Activated CD4-positive, alpha-beta T cell treated with anti-CD3 and anti-CD28 coated beads, Interleukin-2, Interleukin-4, amounts not matched to agents 100 ng/mL and 50 ng/mL, durations not matched to agents 16 hours and 8 hours (primary cell): ENCODE measurements around the gene STAT6.
A peak's percentile ranks its signal among the peaks of the same experiment; 100 is the strongest.

Source experiments
- DNase-seq: peaks from one replicate; pipeline ENCODE4 v3.0.0-alpha.2; 2020; ENCODE audit warnings: low spot score

STAT6 gene

DNA sequence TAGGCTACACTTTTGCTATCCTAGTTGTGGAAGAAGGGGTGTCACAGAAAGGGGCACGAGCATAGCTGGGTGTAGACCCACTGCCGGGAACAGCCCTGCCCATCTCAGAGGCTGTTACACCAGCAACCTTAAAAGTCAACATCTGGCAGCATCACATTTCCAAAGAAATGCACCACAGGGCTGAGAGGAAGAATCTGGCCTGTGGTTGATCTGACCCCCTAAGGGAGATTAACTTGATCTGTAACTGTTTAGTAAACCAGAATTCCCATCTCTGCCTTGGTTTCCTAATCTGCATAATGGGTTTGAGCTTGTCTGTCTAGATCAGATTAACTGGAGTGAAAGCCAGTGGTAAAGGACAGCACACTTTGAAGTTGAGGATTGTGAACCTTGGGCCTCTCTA lies 34.9 kb upstream of the STAT6 start:
- no peak for DNase-seq

DNA sequence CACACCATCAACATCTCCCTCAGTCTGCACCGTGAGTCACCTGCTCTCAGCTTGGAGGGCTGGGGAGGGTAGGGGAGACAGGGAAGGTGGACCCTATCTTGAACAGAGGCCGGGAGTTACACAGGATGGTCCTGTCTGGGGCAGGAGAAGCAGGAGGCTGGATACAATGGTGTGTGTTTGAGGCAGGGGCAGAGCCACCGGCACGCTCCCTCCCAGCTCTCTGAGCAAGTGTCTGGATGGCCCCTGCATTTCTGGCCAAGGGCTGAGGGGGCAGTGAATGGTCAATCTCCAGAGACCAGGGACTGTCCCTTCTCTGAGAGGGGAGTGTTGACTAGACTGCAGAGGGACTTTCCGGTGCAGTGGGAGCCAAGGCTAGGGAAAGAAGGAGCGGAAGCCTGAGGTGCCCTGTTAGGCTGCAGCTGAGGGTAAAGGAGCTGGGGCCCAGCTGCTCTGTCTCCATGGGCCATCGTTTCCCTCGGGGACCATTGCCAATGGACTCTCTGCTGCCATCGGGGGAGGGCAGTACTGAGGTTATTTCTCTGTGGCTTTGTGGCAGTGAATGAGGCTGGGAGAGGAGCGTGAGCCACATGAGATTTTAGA lies 34.4 kb upstream of the STAT6 start:
- DNase-seq, result no peak

DNA sequence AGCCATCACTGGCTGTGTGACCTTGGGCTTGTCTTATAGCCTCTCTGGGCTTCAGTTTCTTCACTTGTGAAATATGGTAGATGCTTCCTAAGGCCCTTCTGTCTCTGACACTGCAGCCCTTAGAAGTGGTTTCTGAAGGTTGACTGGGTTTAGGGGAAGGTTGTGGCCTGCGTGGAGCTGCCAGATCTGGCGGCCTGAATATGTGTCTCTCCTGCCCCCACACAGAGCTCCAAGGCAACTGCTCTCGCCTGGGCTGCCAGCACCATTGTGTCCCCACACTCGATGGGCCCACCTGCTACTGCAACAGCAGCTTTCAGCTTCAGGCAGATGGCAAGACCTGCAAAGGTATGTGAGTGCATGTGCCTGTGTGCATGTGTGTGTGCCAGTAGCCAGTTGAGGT lies 32.3 kb upstream of the STAT6 start:
- no peak for DNase-seq

DNA sequence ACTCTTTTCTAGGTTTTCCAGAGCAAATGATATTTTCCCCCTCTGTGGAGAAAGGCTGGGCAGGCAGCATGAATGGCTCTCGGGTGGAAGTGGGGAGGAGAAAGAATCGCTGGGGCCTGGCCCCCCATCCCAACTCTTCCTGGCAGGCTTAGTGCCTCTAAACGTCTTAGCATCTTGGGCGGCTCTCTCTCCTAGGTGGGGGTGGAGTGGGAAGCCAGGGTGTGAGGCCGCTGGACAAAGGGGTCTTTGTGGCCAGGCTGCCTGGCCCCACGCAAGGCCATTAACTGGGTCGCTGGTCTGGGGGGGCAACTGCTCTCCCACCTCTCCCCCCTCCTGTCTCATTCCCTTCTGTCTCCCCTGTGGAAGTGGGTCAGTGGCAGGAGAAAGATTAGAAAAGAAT lies 31.6 kb upstream of the STAT6 start:
- DNase-seq, result no peak

DNA sequence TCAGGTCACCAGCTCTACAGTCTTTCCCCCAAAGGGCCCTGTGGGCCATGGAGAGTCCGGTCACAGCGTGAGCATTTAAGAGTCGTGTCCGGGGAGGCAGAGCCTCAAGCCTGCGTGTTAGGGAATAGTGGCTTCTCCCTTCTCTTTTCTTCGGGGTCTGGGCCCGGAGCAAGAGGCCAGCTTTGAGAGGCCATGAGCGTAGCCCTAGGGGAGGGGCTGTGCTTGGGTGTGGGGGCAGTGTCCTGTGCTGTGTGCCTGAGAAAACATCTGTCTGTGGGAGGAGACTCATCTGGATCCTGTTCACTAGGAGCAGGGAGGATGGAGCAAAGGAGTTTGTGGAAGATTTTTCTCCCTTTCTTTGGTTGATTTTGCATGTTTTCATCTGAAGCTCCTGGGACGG lies 31.0 kb upstream of the STAT6 start:
- DNase-seq, result no peak

DNA sequence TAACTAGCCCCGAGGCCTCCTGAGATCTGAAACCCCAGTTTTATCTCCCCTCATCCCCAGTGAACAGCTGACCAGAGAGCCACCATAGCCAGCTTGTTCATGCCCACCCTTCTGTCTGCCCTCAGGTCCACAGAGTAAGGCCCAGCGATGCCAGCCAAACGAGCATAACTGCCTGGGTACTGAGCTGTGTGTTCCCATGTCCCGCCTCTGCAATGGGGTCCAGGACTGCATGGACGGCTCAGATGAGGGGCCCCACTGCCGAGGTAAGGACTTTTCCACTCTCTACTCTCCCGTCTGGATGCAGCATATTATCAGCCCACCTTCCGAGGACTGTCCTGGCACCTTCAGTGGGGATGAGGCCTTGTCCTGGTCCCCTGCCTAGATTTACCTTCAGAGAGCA lies 30.1 kb upstream of the STAT6 start:
- no peak for DNase-seq

DNA sequence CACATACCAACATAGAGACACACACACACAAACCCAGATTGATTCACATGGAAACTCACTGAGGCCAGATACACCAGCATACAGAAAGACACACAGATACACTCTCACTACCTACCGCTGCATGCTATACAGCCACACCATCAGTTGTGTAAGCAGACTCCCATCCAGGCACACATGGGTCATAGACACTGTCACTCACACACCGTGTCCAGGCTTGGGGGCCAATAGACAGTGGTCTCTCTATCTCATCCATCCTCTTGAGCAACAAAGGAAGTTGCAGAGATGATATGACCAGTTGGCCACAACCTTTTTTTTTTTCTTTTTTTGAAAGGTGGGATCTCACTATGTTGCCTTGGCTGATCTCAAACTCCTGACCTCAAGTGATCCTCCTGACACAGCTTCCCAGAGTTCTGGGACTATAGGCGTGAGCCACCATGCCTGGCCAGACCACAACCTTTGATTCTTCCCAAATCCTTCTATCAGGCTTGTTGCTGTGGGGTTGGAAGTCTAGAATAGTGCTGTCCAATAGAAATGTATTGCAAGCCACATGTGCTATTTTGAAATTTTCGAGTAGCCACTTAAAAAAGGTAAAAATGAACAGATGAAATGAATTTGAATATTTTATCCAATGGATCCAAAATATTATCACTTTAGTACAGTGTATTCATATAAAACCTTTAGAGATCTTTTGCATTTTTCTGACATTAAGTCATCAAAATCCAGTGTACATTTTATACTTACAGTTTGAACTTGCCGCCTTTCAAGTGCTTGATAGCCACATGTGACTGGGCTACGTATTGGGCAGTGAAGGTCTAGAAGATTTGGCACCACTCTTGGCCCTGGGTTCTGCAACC lies 28.9 kb upstream of the STAT6 start:
- no peak for DNase-seq

DNA sequence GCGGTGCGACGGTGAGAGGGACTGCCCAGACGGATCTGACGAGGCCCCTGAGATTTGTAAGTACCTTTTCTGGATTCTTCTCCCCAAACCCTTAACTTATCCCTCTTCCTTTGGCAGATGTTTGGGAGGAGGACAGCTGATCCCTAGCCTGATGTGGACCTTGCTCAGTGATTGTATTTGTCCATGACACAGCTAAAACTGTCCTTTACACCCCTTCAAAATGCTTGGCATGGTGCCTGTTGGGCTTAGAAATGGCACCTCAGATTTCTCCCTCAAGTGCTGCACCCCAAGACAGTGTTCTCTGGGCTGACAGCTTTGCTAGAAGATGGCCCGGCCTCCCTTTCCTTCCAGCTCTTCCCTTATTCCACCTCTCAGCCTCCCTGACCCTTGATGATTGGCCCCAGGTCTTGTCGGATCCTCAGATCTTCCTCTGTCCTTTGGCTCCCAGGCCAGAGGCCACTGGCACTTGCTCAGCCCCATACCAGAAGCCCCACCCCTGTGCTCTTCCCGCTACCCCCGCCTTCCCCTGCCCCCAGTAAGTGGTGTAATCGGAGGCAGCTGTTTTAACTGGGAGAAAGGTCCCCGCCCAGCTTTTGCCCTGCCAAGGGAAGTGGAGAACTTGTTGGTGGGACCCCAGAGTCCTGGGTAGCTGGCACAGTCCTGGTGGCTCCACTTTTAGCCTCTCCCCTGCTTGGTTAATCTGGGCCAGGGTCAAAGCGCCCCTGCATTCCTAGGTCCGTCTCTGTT lies 27.5 kb upstream of the STAT6 start:
- no peak for DNase-seq

DNA sequence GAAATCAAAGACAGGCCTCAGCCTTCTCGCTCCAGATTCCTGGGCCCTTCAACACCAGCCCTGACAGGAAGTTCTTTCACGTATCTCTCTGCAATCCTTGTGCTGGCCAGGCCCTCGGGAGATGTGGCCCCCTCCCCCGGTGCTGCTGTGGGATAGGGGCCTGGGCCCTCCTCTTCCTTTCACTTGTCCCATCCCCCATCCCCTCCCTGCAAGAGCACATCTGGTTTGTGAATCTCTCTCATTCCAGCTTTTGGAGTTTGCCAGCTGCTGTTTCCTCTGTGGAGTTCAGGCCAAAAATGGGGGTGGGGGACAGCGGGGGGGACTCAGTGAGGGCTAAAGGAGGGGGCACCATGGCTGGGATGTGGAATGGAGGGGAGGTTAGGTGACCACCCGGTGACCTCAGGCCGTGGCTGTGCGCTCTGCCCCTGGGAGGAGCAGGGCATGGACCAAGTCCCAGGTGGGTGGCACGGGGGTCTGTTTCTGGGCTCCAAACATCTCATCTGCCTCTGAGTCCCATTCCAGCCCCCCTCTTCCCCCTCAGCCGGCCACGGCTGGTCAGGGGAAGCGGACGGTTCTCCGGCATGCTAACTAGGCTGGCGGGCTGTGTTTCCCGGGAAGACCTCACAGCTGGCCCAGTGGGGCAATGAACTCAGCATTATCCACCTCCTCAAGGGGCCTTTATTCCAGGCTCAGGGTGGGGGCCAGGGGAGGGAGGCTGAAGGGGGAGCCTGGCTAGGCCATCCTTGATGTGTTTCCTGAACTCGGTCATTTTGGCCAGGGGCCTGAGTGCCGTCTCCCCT lies 24.6 kb upstream of the STAT6 start:
- DNase-seq, result no peak

DNA sequence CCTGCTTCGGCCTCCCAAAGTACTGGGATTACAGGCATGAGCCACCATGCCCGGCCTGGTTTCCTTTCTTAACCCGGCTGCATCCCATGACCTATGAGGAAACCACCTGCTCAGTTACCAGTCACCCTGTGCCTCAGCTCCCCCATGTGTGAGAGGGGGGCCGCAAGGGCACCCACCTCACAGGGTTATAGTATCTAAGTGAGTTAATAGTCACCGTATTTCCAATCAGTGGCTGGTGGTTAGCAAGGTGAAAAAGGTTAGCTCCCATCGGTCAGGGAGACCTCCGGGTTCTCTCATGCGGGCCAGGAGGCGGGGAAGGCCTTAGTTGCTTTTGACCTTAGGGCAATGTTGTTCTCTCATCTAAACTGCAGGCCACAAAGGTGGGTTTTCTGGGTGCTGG lies 23.8 kb upstream of the STAT6 start:
- DNase-seq, result no peak

DNA sequence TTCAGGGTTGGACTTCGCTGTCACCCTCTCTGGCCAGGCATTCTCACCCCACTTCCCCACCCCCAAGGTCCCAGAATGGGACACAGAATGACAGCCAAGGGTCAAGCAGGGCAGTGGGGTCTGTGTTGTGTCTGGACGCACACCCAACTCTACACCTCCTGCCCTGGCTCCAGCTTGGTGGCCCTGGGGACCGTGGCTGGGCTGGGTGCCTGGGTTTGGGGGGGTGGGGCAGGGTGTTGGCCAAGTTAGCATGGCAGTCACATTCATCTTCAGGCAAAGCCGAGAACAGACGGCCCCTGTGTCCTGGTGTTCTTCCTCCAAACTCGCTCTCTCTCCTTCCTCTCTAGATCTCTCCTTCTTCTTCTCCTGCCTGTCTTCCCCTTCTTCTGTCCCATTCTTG lies 22.8 kb upstream of the STAT6 start:
- DNase-seq, result no peak

DNA sequence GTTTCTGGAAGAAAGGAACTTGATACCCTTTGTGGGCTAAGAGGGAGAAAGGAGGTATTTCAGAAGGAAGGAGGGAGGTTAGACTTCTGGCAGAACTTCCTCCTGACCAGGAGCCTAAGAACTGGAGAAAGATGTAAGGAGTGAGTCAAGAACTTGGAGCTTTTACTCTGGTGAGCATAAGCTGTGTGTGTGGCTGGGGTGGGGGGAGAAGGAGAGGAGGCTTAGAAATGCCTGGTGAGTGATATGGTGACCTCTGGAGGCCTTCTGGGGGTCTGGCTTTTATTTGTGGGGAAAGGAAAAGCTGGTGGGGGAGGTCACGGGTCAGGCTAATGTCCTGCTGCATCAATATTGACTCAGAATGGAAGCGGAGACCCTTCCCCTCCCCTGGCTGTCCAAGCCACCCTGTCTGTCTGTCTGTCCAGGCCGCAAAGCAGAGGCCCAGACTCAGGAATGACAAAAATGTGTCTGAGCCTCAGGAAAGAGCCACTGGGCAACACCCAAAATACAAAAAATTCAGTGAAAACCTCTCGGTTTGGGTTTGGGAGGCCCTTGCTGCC lies 21.9 kb upstream of the STAT6 start:
- no peak for DNase-seq

DNA sequence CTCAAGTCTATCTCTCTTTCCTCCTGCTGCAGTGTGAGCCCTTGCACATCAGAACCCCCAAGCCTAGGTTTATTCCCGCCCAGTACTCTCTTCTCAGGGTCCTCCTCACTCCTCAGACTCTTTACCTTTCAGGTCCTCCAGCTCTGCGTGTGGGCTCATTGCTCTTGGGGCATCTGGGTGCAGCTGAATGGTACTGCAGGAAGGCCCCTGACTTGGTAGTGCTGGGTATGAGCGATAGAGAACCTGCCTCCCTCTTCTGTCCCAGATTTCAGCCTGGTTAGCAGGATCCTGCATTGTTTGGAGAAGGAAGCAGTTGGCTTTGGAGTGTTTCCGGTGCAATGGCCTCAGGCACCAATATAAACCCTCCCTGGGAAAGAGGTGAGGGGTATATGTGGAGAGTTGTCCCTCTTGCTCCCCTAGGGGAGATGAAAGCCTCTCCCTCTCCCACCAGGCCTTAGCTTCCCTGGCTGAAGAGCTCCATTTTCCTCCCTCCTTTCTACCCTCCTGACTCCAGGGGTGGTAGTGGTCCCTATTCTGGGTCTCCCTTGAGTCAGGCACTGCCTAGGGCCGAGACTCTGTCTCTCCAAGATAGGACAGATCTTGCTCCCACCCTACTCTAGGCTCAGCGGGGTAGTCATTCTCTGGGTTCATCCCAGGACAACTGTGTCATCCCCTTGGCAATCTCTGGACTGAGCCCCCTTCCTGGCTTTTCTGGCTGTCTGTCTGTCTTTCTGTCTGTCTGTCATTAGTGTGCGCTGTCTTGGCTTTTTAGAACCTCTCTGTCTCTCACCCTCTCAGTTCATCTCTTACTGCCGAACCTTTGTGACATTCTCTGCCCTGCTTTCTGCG lies 21.0 kb upstream of the STAT6 start:
- no peak for DNase-seq

DNA sequence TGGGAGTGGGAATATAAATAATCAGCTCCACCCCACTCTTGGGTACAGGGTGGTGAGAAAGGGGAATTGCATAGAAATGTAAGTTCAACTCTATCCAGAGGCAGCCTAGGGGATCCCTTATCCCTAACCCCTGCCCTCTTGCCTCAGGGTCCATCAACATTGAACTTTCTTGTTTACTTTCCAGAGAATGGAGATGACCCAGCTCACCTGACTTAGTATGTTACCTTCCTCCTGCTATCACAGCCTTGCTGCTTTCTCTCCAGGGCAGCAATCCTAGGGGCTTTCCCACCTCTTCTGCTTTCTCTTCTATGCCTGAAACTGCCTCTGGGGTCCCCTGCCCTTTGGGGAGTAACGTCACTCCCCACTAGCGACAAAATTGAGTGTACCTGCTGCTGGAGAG lies 19.8 kb upstream of the STAT6 start:
- no peak for DNase-seq

DNA sequence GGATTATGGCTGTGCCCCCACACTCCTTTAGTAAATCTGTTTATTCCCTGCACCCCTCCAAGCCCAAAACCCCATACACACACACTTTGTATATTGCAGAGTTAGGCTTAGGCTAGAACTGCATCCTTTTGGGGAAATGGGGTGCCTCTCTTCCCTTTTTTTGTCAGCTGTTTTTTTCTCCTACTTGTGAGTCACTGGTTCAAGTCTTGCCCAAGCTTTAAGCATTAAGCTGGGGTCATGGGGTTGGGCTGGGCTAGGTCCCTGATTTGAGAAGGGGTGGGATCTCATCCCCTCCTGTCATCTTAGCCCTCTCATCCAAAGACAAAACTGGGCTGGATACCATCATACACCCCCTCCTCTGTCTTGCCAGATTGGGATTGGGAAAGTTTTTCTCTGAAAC lies 18.7 kb upstream of the STAT6 start:
- no peak for DNase-seq

DNA sequence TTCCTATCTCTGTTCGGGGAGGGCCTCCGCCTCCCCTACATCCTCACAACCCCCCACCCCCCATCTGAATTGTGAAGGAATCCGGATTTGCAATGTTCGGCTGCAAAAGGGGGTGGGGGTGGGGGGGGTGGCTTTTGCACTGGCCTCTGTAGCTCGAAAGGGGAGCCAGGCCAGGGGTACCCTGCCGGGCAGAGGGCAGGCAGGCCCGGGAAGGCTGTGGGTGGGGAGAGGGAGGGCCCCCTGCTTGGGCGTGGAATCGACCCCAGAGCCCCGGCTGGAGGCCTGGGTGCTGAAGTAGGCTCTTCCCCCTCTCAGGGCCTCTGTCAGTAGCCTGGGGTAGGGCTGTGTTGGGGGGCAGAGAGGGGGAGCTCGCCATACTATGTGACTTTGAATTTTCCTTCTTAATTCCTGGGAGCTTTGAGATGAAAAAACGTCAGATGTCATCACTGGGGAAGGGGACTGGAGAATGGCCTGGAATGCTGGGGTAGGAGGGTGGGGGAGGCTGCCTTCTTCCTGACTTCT lies 18.2 kb upstream of the STAT6 start:
- DNase-seq, result no peak

DNA sequence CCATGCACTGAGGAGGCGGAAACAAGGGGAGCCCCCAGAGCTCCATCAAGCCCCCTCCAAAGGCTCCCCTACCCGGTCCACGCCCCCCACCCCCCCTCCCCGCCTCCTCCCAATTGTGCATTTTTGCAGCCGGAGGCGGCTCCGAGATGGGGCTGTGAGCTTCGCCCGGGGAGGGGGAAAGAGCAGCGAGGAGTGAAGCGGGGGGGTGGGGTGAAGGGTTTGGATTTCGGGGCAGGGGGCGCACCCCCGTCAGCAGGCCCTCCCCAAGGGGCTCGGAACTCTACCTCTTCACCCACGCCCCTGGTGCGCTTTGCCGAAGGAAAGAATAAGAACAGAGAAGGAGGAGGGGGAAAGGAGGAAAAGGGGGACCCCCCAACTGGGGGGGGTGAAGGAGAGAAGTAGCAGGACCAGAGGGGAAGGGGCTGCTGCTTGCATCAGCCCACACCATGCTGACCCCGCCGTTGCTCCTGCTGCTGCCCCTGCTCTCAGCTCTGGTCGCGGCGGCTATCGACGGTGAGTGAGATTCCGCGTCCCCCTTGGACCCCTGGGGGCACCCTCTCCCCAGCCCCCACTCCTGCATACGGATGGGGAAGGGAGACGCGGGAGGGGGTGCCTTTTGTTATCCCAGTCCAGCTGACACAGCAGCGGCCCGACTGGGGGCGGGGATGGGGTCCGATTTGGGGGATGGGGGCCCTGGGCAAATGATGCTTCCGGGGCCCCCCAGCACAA lies 17.5 kb upstream of the STAT6 start:
- no peak for DNase-seq

DNA sequence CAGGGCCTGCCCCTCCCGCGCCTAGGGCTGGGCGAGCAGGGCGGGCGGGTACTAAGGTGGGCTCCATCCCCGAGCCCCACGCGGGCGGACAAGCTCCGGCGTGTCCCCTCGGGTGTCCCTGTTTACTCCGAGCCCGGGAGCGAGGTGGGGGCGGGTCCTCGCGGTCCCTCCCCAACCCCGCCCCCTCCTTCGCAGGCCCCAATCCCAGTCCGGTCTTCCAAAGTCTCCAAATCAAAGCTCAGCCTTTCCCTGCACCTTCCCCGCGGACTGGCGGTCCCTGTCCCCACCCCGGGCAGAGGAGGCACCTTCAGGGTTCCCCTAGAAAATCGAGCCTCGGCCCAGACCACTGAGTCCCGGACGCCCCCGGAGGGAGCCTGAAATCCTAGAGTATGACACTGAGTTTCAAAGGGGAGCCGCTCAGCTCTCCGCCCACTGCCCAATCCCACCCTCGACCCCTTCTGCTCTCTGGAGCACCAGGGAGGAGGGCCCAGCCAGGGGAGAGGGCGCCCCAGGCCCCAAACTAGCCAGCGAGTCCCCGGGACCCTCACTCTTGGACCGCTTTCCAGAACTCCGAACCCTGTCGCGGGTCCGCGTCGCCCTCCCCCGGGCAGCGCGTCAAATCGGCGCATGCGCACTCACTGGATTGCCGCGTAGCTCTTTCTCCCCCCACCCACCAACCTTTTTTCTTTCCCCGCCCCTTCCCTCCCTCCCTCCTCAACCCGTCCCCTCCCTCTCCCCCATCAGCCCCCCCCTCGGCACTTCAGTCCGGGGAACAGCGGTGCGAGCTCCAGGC lies 16.8 kb upstream of the STAT6 start, which contains the start of gene LRP1:
Gene LRP1 (plus strand): TSS at position 758 of the 793 bp plus-strand sequence. CDS start 482 bp downstream, outside the sequence.
- peak; percentile 52 for DNase-seq

DNA sequence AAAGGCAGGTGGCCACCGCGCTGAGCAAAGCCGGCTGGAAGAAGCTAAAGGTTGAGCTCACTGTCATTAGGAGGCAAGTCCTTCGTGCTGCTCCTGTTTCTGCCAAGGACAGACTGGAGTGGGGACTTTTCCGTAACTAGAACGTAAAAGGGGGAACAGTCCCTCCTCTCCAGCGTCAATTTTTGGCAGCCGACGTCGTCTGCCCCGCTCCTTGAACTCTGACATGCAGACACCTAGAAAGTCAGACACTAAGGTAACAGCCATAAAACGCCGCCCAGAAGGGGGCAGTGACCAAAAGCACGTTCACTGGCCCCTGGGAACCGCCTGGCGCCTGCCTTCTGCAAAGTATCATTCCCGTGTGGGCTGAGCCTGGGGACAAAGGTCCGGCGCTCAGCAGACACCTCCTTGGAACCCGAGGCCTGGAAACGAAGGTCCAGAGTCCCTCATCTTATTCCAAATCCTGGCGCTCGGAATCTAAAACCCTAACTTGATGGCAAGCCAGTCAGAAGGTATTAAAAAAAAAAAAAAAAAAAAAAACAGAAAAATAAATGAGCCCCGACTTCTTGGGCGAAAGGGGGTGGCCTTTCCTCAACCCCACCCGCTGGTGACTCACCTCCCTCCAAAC lies 16.1 kb upstream of the STAT6 start:
- no peak for DNase-seq
